ENCODE data around the gene DMD.

DMD gene

GRCh38 chrX:31279359-31279758 is 1932.0 kb downstream of the DMD start:
- Mint-ChIP-seq H3K36me3 (no peaks in the 10 kb centered on the region), H3K4me3 (no peak overlapping the region), H3K27ac (no peak overlapping the region), H3K27me3 (peaks cover 5% of the 10 kb centered on the region), H3K9me3 (no peaks in the 10 kb centered on the region), H3K4me1 (no peaks in the 10 kb centered on the region)

GRCh38 chrX:31272472-31272775 is 1938.9 kb downstream of the DMD start:
- no peaks in the 10 kb centered on the region for H3K36me3 Mint-ChIP-seq
- no peak overlapping the region for H3K27ac Mint-ChIP-seq
- H3K4me1 Mint-ChIP-seq: no peaks in the 10 kb centered on the region
- no peaks in the 10 kb centered on the region for H3K9me3 Mint-ChIP-seq
- H3K27me3 Mint-ChIP-seq: peaks cover 4% of the 10 kb centered on the region
- H3K4me3 Mint-ChIP-seq: no peak overlapping the region

- H3K36me3 Mint-ChIP-seq: no peaks in the 10 kb centered on the region
- no peak overlapping the region for H3K4me3 Mint-ChIP-seq
- H3K9me3 Mint-ChIP-seq: no peaks in the 10 kb centered on the region
- H3K27me3 Mint-ChIP-seq: peaks cover 4% of the 10 kb centered on the region
- H3K4me1 Mint-ChIP-seq: no peaks in the 10 kb centered on the region
- no peak overlapping the region for H3K27ac Mint-ChIP-seq
Observed at GRCh38 chrX:31271615-31272471, 1939.5 kb downstream of the DMD start.

GRCh38 chrX:31269914-31270313 is 1941.4 kb downstream of the DMD start:
- H3K9me3 Mint-ChIP-seq: no peaks in the 10 kb centered on the region
- peaks cover 13% of the 10 kb centered on the region for H3K27me3 Mint-ChIP-seq
- H3K4me3 Mint-ChIP-seq: no peak overlapping the region
- H3K36me3 Mint-ChIP-seq: no peaks in the 10 kb centered on the region
- peaks cover 5% of the 10 kb centered on the region for H3K4me1 Mint-ChIP-seq
- H3K27ac Mint-ChIP-seq: no peak overlapping the region

GRCh38 chrX:31268359-31268758 is 1943.0 kb downstream of the DMD start:
- Mint-ChIP-seq H3K27me3 (peaks cover 16% of the 10 kb centered on the region), H3K27ac (no peak overlapping the region), H3K4me1 (peaks cover 5% of the 10 kb centered on the region), H3K36me3 (no peaks in the 10 kb centered on the region), H3K9me3 (no peaks in the 10 kb centered on the region), H3K4me3 (no peak overlapping the region)

GRCh38 chrX:31266203-31267076 is 1944.9 kb downstream of the DMD start:
- no peaks in the 10 kb centered on the region for H3K9me3 Mint-ChIP-seq
- H3K27ac Mint-ChIP-seq: no peak overlapping the region
- peaks cover 5% of the 10 kb centered on the region for H3K4me1 Mint-ChIP-seq
- no peak overlapping the region for H3K4me3 Mint-ChIP-seq
- peaks cover 18% of the 10 kb centered on the region for H3K27me3 Mint-ChIP-seq
- H3K36me3 Mint-ChIP-seq: no peaks in the 10 kb centered on the region

GRCh38 chrX:31265383-31265782 is 1946.0 kb downstream of the DMD start:
- Mint-ChIP-seq H3K4me1 (peaks cover 5% of the 10 kb centered on the region), H3K4me3 (no peak overlapping the region), H3K27ac (no peak overlapping the region), H3K36me3 (no peaks in the 10 kb centered on the region), H3K9me3 (no peaks in the 10 kb centered on the region), H3K27me3 (peaks cover 18% of the 10 kb centered on the region)

- Mint-ChIP-seq H3K36me3 (no peaks in the 10 kb centered on the region), H3K27ac (no peak overlapping the region), H3K9me3 (no peaks in the 10 kb centered on the region), H3K27me3 (peaks cover 9% of the 10 kb centered on the region), H3K4me3 (no peak overlapping the region), H3K4me1 (no peaks in the 10 kb centered on the region)
Observed at GRCh38 chrX:31260351-31260750, 1951.0 kb downstream of the DMD start.

GRCh38 chrX:31258166-31258565 is 1953.2 kb downstream of the DMD start:
- H3K4me1 Mint-ChIP-seq: no peaks in the 10 kb centered on the region
- no peaks in the 10 kb centered on the region for H3K9me3 Mint-ChIP-seq
- H3K4me3 Mint-ChIP-seq: no peak overlapping the region
- H3K27me3 Mint-ChIP-seq: peaks cover 3% of the 10 kb centered on the region
- H3K36me3 Mint-ChIP-seq: no peaks in the 10 kb centered on the region
- no peak overlapping the region for H3K27ac Mint-ChIP-seq

GRCh38 chrX:31255310-31256033 is 1955.9 kb downstream of the DMD start:
- H3K4me1 Mint-ChIP-seq: no peaks in the 10 kb centered on the region
- no peaks in the 10 kb centered on the region for H3K36me3 Mint-ChIP-seq

GRCh38 chrX:31252133-31252532 is 1959.2 kb downstream of the DMD start:
- no peak overlapping the region for H3K27ac Mint-ChIP-seq
- H3K27me3 Mint-ChIP-seq: peaks cover 1% of the 10 kb centered on the region
- H3K4me3 Mint-ChIP-seq: no peak overlapping the region
- H3K4me1 Mint-ChIP-seq: no peaks in the 10 kb centered on the region
- H3K9me3 Mint-ChIP-seq: no peaks in the 10 kb centered on the region
- H3K36me3 Mint-ChIP-seq: no peaks in the 10 kb centered on the region

More at GRCh38 chrX:31255310-31256033, 1955.9 kb downstream of the DMD start:
- Mint-ChIP-seq H3K27me3 (peaks cover 1% of the 10 kb centered on the region), H3K4me3 (no peak overlapping the region), H3K9me3 (no peaks in the 10 kb centered on the region), H3K27ac (no peak overlapping the region)

GRCh38 chrX:31251336-31251735 is 1960.0 kb downstream of the DMD start:
- no peaks in the 10 kb centered on the region for H3K9me3 Mint-ChIP-seq
- H3K27ac Mint-ChIP-seq: no peak overlapping the region
- peaks cover 1% of the 10 kb centered on the region for H3K27me3 Mint-ChIP-seq
- H3K36me3 Mint-ChIP-seq: no peaks in the 10 kb centered on the region
- no peak overlapping the region for H3K4me3 Mint-ChIP-seq
- no peaks in the 10 kb centered on the region for H3K4me1 Mint-ChIP-seq

- Mint-ChIP-seq H3K9me3 (no peaks in the 10 kb centered on the region), H3K36me3 (no peaks in the 10 kb centered on the region), H3K27ac (no peak overlapping the region), H3K4me1 (no peaks in the 10 kb centered on the region), H3K27me3 (peaks cover 1% of the 10 kb centered on the region), H3K4me3 (no peak overlapping the region)
Observed at GRCh38 chrX:31245714-31246113, 1965.6 kb downstream of the DMD start.

- Mint-ChIP-seq H3K9me3 (no peaks in the 10 kb centered on the region), H3K4me3 (no peak overlapping the region)
Observed at GRCh38 chrX:31243804-31244203, 1967.5 kb downstream of the DMD start.

GRCh38 chrX:31240982-31241381 is 1970.4 kb downstream of the DMD start:
- Mint-ChIP-seq H3K4me1 (no peaks in the 10 kb centered on the region), H3K9me3 (no peaks in the 10 kb centered on the region), H3K36me3 (no peaks in the 10 kb centered on the region), H3K27ac (no peak overlapping the region), H3K27me3 (no peaks in the 10 kb centered on the region), H3K4me3 (no peak overlapping the region)

More at GRCh38 chrX:31243804-31244203, 1967.5 kb downstream of the DMD start:
- Mint-ChIP-seq H3K36me3 (no peaks in the 10 kb centered on the region), H3K4me1 (no peaks in the 10 kb centered on the region), H3K27me3 (no peaks in the 10 kb centered on the region), H3K27ac (no peak overlapping the region)

All from activated naive CD4-positive, alpha-beta T cell treated with anti-CD3 and anti-CD28 coated beads, Interleukin-2, amount 50 U/mL, for 24 hours (primary cell).